Cardiac muscle cell (in vitro differentiated cells and primary cell): ENCODE results near the gene RARA. TPM values are rescaled to one million over a fixed set of nuclear protein-coding genes. Genes with fewer than 3 reads are reported as not detected.

Experiments
- DNase-seq, 2 donors: peaks; one replicate each; pipeline versions ENCODE4 v3.0.0 to v3.0.0-alpha.2; 2010 to 2017; ENCODE audit warnings: low read depth in 1 of 2, low spot score in 1 of 2
- H3K27ac ChIP-seq: fragments of 200-600 bp; sonication (generic); 2 replicates; pipeline ENCODE4 v1.5.1; 2016
- H3K27me3 ChIP-seq: fragments of 200-600 bp; sonication (generic); 2 replicates; pipeline ENCODE4 v1.6.0; 2016; ENCODE audit warnings: control low read depth
- H3K36me3 ChIP-seq: fragments of 200-600 bp; sonication (generic); 2 replicates; pipeline ENCODE4 v1.5.1; 2016; ENCODE audit warnings: control low read depth
- H3K4me1 ChIP-seq: fragments of 200-600 bp; sonication (generic); 2 replicates; pipeline ENCODE4 v1.8.1; 2017; ENCODE audit warnings: low read depth, mild to moderate bottlenecking, mixed run types
- H3K4me3 ChIP-seq: fragments of 200-600 bp; sonication (generic); 2 replicates; pipeline ENCODE4 v1.5.1; 2016; ENCODE audit warnings: mild to moderate bottlenecking
- H3K9me3 ChIP-seq: fragments of 200-600 bp; sonication (generic); 2 replicates; pipeline ENCODE4 v1.5.1; 2017; ENCODE audit warnings: low read depth, mild to moderate bottlenecking, control low read depth
- CTCF ChIP-seq: IDR thresholded peaks from 2 replicates; pipeline ENCODE4 v1.5.1; 2012; ENCODE audit warnings: low read depth, mild to moderate bottlenecking, low read length
- polyA plus RNA-seq: library from polyadenylated mRNA; unstranded; fragments of >200 nt; fragmentation: Nextera tagmentation; extraction: Ambion mirVana; gene quantifications from 2 replicates; pipeline ENCODE4 v1.2.1, GENCODE V29; 2016
- total RNA-seq: library from RNA; depleted of rRNA; stranded (reverse); fragments of >200 nt; gene quantifications from 2 replicates; pipeline ENCODE4 v1.2.3, GENCODE V29; 2016

RARA gene
- total RNA-seq (58.9 and 61.3 TPM in 2 replicates), polyA plus RNA-seq (33.2 and 43.4 TPM in 2 replicates)

DNA sequence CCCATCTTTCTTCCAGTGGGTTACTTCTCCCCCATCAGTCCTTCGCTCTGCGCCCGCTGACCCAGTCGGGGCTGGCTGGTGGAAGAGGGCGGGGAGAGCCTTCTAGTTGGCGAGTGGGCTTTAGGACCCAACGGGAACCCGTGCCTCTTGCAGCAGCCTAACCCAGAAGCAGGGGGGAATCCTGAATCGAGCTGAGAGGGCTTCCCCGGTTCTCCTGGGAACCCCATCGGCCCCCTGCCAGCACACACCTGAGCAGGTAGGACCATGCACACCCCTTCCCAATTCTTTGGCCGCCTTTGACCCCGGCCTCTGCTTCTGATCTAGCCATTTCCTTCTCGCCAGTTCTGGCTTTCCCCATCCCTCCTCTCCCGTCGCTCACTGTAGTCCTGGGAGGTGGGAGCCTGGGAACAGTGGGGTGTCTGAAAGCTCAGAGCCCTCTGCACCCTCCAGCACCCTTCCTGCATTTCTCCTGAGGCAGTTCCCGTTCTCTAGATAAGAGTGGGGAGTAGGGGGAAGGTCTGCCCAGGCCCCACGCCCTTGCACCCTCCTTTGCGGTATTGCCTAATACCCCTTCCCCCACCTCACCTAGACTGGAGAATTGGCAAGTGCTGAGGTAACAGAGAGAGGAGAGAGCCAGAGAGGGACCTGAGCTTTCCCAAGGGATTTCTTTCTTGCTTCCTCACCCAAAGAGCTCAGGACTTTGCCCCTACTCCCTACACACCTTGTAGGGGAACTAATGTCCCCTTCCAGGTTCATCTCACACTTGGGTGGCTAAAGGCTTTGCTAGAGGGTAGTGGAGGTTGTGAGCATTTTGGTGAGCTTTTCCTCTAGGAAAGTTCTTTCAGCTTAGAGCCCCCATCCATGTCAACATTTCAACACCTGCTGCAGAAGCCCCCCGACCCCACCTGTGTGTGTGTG, at the start of gene RARA:
Gene RARA, plus strand, starts transcription at position 150 of the 918 bp plus-strand sequence. CDS start 22,039 bp downstream, outside the sequence.
- peak; percentile 57 to 68 for DNase-seq
- Histone ChIP-seq H3K36me3 (no peaks in the 10 kb centered on the region), H3K27me3 (no peaks in the 10 kb centered on the region), H3K9me3 (no peaks in the 10 kb centered on the region), H3K4me1 (peaks cover 73% of the 10 kb centered on the region), H3K4me3 (peak within 1 kb of the TSS; percentile 97), H3K27ac (peak within 1 kb of the TSS; percentile 61)
- TF ChIP-seq CTCF: no peak

GRCh38 chr17:40259505-40259904, 49.5 kb upstream of the RARA start:
- Histone ChIP-seq H3K27me3 (no peaks in the 10 kb centered on the region), H3K36me3 (peaks cover 22% of the 10 kb centered on the region), H3K27ac (no peak overlapping the region), H3K4me3 (no peak overlapping the region), H3K9me3 (no peaks in the 10 kb centered on the region), H3K4me1 (no peaks in the 10 kb centered on the region)
- no peak for TF ChIP-seq CTCF
- DNase-seq: no peak

- H3K9me3 ChIP-seq: no peaks in the 10 kb centered on the region
- H3K36me3 ChIP-seq: peaks cover 30% of the 10 kb centered on the region
- H3K4me1 ChIP-seq: no peaks in the 10 kb centered on the region
- no peak for TF ChIP-seq CTCF
- DNase-seq: no peak
- H3K4me3 ChIP-seq: no peak overlapping the region
- no peak overlapping the region for H3K27ac ChIP-seq
- H3K27me3 ChIP-seq: no peaks in the 10 kb centered on the region
Measured at GRCh38 chr17:40260528-40260927, 48.5 kb upstream of the RARA start.

- Histone ChIP-seq H3K27ac (no peak overlapping the region), H3K4me1 (no peaks in the 10 kb centered on the region), H3K9me3 (no peaks in the 10 kb centered on the region), H3K36me3 (peaks cover 18% of the 10 kb centered on the region), H3K4me3 (no peak overlapping the region), H3K27me3 (no peaks in the 10 kb centered on the region)
- TF ChIP-seq CTCF: no peak
- DNase-seq: no peak
Measured at GRCh38 chr17:40264458-40265185, 44.4 kb upstream of the RARA start.

- TF ChIP-seq CTCF: no peak
- no peak overlapping the region for H3K27ac ChIP-seq
- H3K4me1 ChIP-seq: no peaks in the 10 kb centered on the region
- DNase-seq: no peak
- H3K36me3 ChIP-seq: peaks cover 18% of the 10 kb centered on the region
- no peak overlapping the region for H3K4me3 ChIP-seq
- no peaks in the 10 kb centered on the region for H3K9me3 ChIP-seq
- H3K27me3 ChIP-seq: no peaks in the 10 kb centered on the region
Measured at GRCh38 chr17:40265337-40265736, 43.6 kb upstream of the RARA start.
